ENCODE results near the gene LGALS1.

Gene LGALS1

DNA sequence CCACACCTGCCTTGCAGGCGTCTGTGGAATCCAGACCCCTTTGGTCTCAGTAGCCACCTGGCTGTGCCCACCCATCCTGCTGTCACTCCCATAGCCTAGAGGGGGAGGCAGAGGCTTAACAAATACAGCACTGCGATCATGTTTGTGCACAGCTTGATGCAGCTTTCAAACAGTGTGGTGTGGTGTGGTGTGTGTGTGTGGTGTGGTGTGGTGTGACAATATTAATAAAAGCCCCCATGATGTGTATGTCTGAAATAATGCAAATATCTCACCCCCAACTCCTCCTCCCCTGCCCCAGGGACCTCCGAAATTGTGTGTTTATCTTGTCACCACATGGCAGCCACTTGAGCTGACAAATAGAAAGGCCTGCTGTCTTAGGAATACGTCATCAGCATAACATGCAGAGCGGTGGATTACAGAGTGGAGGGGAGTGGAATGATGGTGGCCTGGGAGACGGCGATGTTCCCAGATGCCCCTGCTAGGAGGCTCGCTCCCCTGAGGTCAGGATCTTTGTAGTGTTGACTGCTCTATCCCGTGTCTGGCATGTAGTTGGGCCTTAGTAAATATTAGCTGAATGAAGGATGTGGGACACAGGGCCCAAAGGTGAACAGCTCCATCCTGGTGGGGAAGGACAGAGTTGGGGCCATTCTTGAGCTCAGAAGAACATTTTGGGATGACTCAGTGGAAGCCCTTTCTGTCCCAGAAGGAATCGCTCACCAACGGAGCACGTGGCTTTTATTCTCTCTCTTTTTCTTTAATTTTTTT, 14.1 kb upstream of the LGALS1 start:
- H3K4me3 ChIP-seq (ENCODE audit: low read depth, low read length): no peak overlapping the region

- H3K4me3 ChIP-seq (ENCODE audit: low read depth, low read length): no peak overlapping the region
Measured at GRCh38 chr22:37662039-37662438, 13.4 kb upstream of the LGALS1 start.

DNA sequence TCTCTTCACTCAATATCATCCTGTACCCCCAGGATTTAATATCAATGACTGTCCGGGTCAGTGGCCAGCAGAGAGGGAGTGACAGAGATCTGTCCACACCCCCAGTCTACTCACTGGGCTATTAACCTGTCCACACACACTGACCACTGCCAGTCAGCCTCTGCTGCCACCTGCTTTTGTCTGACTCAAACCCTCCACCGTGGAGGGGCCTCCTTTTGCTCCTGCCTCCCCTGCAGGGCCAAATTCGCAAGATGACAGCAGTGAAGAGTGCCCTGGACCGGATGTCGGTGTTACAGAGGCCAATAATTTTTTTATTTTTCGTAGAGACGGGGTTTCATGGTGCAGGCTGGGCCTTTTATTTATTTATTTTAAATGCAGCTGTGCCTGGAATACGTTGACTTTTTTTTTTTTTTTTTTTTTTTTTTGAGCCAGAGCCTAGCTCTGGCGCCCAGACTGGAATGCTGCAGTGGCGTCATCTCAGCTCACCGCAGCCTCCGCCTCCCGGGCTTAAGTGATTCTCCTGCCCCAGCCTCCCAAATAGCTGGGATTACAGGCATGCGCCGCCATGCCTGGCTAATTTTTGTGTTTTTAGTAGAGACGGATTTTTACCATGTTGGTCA, 11.8 kb upstream of the LGALS1 start:
- H3K4me3 ChIP-seq (ENCODE audit: low read depth, low read length): no peak overlapping the region

GRCh38 chr22:37664249-37665101, 11.0 kb upstream of the LGALS1 start:
- no peak overlapping the region for H3K4me3 ChIP-seq (ENCODE audit: low read depth, low read length)

GRCh38 chr22:37665487-37665886, 9.9 kb upstream of the LGALS1 start:
- H3K4me3 ChIP-seq (ENCODE audit: low read depth, low read length): no peak overlapping the region

- H3K4me3 ChIP-seq (ENCODE audit: low read depth, low read length): no peak overlapping the region
Measured at GRCh38 chr22:37669586-37669985, 5.8 kb upstream of the LGALS1 start.

GRCh38 chr22:37672206-37672919, 3.1 kb upstream of the LGALS1 start:
- H3K4me3 ChIP-seq (ENCODE audit: low read depth, low read length): no peak overlapping the region

GRCh38 chr22:37672920-37673455, 2.4 kb upstream of the LGALS1 start:
- H3K4me3 ChIP-seq (ENCODE audit: low read depth, low read length): no peak overlapping the region

DNA sequence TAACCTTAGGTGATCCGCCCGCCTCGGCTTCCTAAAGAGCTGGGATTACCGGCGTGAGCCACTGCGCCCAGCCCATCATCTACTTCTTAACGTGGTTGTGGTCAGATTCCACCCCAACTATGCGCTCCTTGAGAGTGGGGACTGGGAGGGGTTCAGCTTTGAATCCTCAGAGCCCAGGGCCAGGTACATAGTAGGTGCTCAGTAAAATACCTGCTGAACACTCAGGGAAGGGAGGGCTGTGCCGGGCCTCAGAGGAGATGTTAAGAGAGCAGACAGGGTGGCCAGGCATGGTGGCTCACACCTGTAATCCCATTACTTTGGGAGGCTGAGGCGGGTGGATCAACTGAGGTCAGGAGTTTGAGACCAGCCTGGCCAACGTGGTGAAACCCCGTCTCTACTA, 1.2 kb upstream of the LGALS1 start:
- no peak overlapping the region for H3K4me3 ChIP-seq (ENCODE audit: low read depth, low read length)

DNA sequence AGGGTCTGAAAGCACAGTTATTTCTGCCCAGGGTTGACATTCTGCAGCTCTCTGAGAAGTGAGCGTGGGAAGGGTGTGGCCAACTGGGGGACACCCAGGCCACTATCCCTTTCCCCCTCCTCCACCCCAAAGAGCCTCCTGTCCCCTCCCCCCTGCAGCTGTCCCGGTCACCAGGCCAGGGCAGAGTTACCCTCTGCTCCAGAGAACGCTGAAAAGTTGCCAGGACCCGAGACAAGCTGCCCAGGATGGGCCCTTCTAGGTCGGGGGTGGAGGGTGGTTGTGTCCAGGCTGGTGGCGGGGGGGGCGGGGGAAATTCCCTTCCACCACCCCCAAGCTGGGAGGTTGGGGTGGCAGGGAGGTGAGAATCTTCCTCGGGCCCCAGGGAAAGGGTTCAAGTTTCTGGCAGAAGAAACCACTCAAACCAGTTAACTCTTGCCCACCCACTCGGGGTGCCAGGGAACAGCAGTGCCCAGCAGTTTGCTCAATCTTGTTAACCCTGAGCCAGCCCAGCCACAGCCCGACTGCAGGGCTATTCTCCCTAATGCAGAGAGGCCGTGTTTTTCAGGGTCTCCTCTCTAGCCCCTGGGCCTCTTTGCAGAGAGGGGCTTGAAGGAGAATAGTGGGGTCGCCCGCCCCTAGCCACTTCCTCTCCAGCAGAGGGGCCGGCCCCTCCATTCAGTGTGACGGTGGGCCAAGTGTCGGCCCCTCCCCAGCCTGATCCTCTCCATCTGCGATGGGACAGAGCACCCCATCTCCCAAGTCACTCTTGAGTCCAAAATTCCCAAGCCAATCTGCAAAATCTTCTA, 697 bp downstream of the LGALS1 start:
- H3K4me3 ChIP-seq (ENCODE audit: low read depth, low read length): no peak overlapping the region

GRCh38 chr22:37676736-37677492, 1.5 kb downstream of the LGALS1 start:
- H3K4me3 ChIP-seq (ENCODE audit: low read depth, low read length): peak overlapping the region; percentile 35

- peak overlapping the region; percentile 24 for H3K4me3 ChIP-seq (ENCODE audit: low read depth, low read length)
Measured at GRCh38 chr22:37677493-37677974, 2.1 kb downstream of the LGALS1 start.

- H3K4me3 ChIP-seq (ENCODE audit: low read depth, low read length): no peak overlapping the region
Measured at GRCh38 chr22:37678372-37678771, 2.9 kb downstream of the LGALS1 start.

GRCh38 chr22:37679670-37680069, 4.2 kb downstream of the LGALS1 start:
- no peak overlapping the region for H3K4me3 ChIP-seq (ENCODE audit: low read depth, low read length)

- no peak overlapping the region for H3K4me3 ChIP-seq (ENCODE audit: low read depth, low read length)
Measured at GRCh38 chr22:37680191-37680851, 4.9 kb downstream of the LGALS1 start.

DNA sequence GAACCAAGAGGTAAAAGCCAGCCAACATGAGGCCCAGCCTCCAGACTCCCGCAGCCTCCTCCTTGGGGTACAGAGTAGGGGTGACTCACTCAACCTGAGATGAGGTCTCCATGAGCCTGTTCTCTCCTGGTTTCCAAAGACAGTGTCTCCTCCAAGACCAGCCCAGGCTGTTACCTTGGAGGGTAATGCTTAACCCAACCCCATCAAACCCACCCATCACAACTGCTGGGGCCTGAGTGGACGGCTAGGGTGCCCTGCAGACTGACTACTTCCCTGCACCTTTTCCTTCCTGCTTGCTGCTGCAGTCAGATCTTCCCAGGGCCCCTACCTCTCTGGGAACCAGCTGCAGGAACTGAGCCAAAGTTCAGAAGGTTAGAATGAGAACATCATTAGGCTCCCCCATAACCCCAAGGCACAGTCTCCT, 5.6 kb downstream of the LGALS1 start:
- no peak overlapping the region for H3K4me3 ChIP-seq (ENCODE audit: low read depth, low read length)

GRCh38 chr22:37681556-37682049, 6.2 kb downstream of the LGALS1 start:
- H3K4me3 ChIP-seq (ENCODE audit: low read depth, low read length): no peak overlapping the region
